Heart left ventricle (tissue), 13 donors: Measurements from ENCODE around the gene UBE2D1.

ENCODE experiments used
- CTCF ChIP-seq, 12 donors: fragments of 200-600 bp; sonication (generic) in 4 of 12; IDR thresholded peaks; one replicate each; pipeline versions ENCODE4 v1.5.0 to v1.8.0; 2018 to 2022; ENCODE audit warnings: antibody characterized with exemption in 12 of 12, mild to moderate bottlenecking in 5 of 12
- POLR2A ChIP-seq, 2 donors: fragments of 450-650 bp; IDR thresholded peaks; one replicate each; pipeline ENCODE4 v1.6.1; 2017; ENCODE audit warnings: antibody characterized with exemption in 2 of 2, mild to moderate bottlenecking in 2 of 2, moderate library complexity in 2 of 2
- donor health status: ischemic (EF 13 %, LVEDD 7.1; RV severe dilation, severe dysfunction).
- donor health status: DM: no; HTN: yes; CAD: no.
- donor health status: DM: no; HTN: no; CAD: no.
- donor health status: ischemic (EF 25% LVEDD 6.9; RV normal size, moderate dysfunction).
- donor health status: ischemic (EF 25% LVEDD 5.7; RV mildly dilated, moderate dysfunction).
- donor health status: ischemic (EF 35%, LVEDD 5.7; RV mildly dilated, moderate dysfunction).
- donor health status: nonischemic (EF 11% LVEDD 7.7; RV severe dilation, severe dysfunction).
- donor health status: DM: yes; HTN: yes; CAD: no.
- donor health status: PGD.
- donor health status: ischemic (EF 29% LVEDD 5.4; RV normal size, mild dysfunction).
- donor health status: nonischemic (EF 23%, LVEDD 6.1; RV moderate dilation, normal function).

- no peak for TF ChIP-seq CTCF (IDR thresholded peaks at IDR 0.05)
- no peak for TF ChIP-seq POLR2A (IDR thresholded peaks at IDR 0.05)
Measured at GRCh38 chr10:58356756-58357155, 21.9 kb downstream of the UBE2D1 start.
